Immature natural killer cell (primary cell): ENCODE measurements around the gene OAF. TPM values are rescaled to one million over a fixed set of nuclear protein-coding genes. Genes with fewer than 3 reads are reported as not detected.

Source experiments
- DNase-seq, 3 donors: peaks; one replicate each; pipeline ENCODE4 v3.0.0; 2022; ENCODE audit warnings: mixed read lengths in 1 of 3
- H3K27ac Mint-ChIP-seq, 6 donors: one replicate each; pipeline ENCODE4 v1.8.0; 2020; ENCODE audit warnings: mixed read lengths in 6 of 6, mild to moderate bottlenecking in 5 of 6, inconsistent platforms in 4 of 6, moderate library complexity in 3 of 6
- H3K27me3 Mint-ChIP-seq, 3 donors: one replicate each; pipeline ENCODE4 v1.8.0; 2020 to 2021; ENCODE audit warnings: low read depth in 3 of 3, mild to moderate bottlenecking in 3 of 3, mixed read lengths in 3 of 3, moderate library complexity in 3 of 3, inconsistent platforms in 1 of 3
- H3K36me3 Mint-ChIP-seq, 3 donors: one replicate each; pipeline ENCODE4 v1.8.0; 2020; ENCODE audit warnings: mixed read lengths in 3 of 3, inconsistent platforms in 2 of 3, mild to moderate bottlenecking in 2 of 3
- H3K4me1 Mint-ChIP-seq, 2 donors: one replicate each; pipeline ENCODE4 v1.8.0; 2020; ENCODE audit warnings: inconsistent platforms in 2 of 2, mild to moderate bottlenecking in 2 of 2, mixed read lengths in 2 of 2, moderate library complexity in 1 of 2
- H3K4me3 Mint-ChIP-seq, 5 donors: one replicate each; pipeline ENCODE4 v1.8.0; 2020; ENCODE audit warnings: mild to moderate bottlenecking in 5 of 5, mixed read lengths in 5 of 5, inconsistent platforms in 3 of 5, moderate library complexity in 3 of 5
- H3K9me3 Mint-ChIP-seq, 6 donors: one replicate each; pipeline ENCODE4 v1.8.0; 2020; ENCODE audit warnings: mild to moderate bottlenecking in 6 of 6, mixed read lengths in 6 of 6, inconsistent platforms in 4 of 6, moderate library complexity in 3 of 6
- polyA plus RNA-seq, 3 donors: library from polyadenylated mRNA; unstranded; fragments of 300-500 nt; fragmentation: Illumina TruSeq; gene quantifications; one replicate each; pipeline ENCODE4 v1.2.3, GENCODE V29; 2021

OAF gene
- polyA plus RNA-seq, 3 donors from 2014 or later = 1.9 to 2.5 (median 2.4) TPM

- Mint-ChIP-seq H3K4me3 (no peak overlapping the region), H3K36me3 (no peaks in the 10 kb centered on the region), H3K9me3 (no peaks in the 10 kb centered on the region), H3K27ac (no peak overlapping the region), H3K4me1 (peaks cover 0 to 5% of the 10 kb centered on the region in 2 donors), H3K27me3 (peaks cover 0 to 10% (median 0%) of the 10 kb centered on the region in 3 donors)
- no peak for DNase-seq
These were observed 15.4 kb downstream of the OAF start for GRCh38 chr11:120226242-120226641.

- H3K27ac Mint-ChIP-seq = no peak overlapping the region
- no peak for DNase-seq
These were observed 15.9 kb downstream of the OAF start for GRCh38 chr11:120226714-120227113.

GRCh38 chr11:120227228-120227852 lies 16.5 kb downstream of the OAF start:
- peaks cover 0 to 10% (median 0%) of the 10 kb centered on the region in 3 donors for H3K27me3 Mint-ChIP-seq
- no peaks in the 10 kb centered on the region for H3K9me3 Mint-ChIP-seq
- no peak overlapping the region for H3K27ac Mint-ChIP-seq
- no peaks in the 10 kb centered on the region for H3K36me3 Mint-ChIP-seq
- H3K4me3 Mint-ChIP-seq = no peak overlapping the region
- no peak for DNase-seq
- peaks cover 0 to 5% of the 10 kb centered on the region in 2 donors for H3K4me1 Mint-ChIP-seq

More at GRCh38 chr11:120226714-120227113, 15.9 kb downstream of the OAF start:
- peaks cover 0 to 5% of the 10 kb centered on the region in 2 donors for H3K4me1 Mint-ChIP-seq
- H3K36me3 Mint-ChIP-seq = no peaks in the 10 kb centered on the region
- H3K9me3 Mint-ChIP-seq = no peaks in the 10 kb centered on the region
- H3K27me3 Mint-ChIP-seq = peaks cover 0 to 10% (median 0%) of the 10 kb centered on the region in 3 donors
- no peak overlapping the region for H3K4me3 Mint-ChIP-seq

GRCh38 chr11:120228794-120229384 lies 18.1 kb downstream of the OAF start:
- Mint-ChIP-seq H3K4me3 (no peak overlapping the region), H3K27me3 (peaks cover 0 to 10% (median 0%) of the 10 kb centered on the region in 3 donors), H3K9me3 (no peaks in the 10 kb centered on the region), H3K36me3 (no peaks in the 10 kb centered on the region), H3K4me1 (peaks cover 0 to 5% of the 10 kb centered on the region in 2 donors), H3K27ac (no peak overlapping the region)
- no peak for DNase-seq

- no peak overlapping the region for H3K27ac Mint-ChIP-seq
- peaks cover 0 to 9% (median 0%) of the 10 kb centered on the region in 3 donors for H3K27me3 Mint-ChIP-seq
- H3K36me3 Mint-ChIP-seq = no peaks in the 10 kb centered on the region
- H3K4me3 Mint-ChIP-seq = no peak overlapping the region
- no peak for DNase-seq
- H3K9me3 Mint-ChIP-seq = no peaks in the 10 kb centered on the region
- H3K4me1 Mint-ChIP-seq = peaks cover 0 to 5% of the 10 kb centered on the region in 2 donors
These were observed 18.9 kb downstream of the OAF start for GRCh38 chr11:120229451-120230424.

- no peaks in the 10 kb centered on the region for H3K36me3 Mint-ChIP-seq
- H3K27ac Mint-ChIP-seq = no peak overlapping the region
- H3K27me3 Mint-ChIP-seq = peaks cover 2 to 14% (median 4%) of the 10 kb centered on the region in 3 donors
- DNase-seq = no peak
- no peak overlapping the region for H3K4me3 Mint-ChIP-seq
- no peaks in the 10 kb centered on the region for H3K4me1 Mint-ChIP-seq
- no peaks in the 10 kb centered on the region for H3K9me3 Mint-ChIP-seq
These were observed 19.7 kb downstream of the OAF start for GRCh38 chr11:120230433-120231071.

- no peak for DNase-seq
- Mint-ChIP-seq H3K27me3 (peaks cover 2 to 11% (median 4%) of the 10 kb centered on the region in 3 donors), H3K4me1 (no peaks in the 10 kb centered on the region), H3K4me3 (no peak overlapping the region), H3K9me3 (no peaks in the 10 kb centered on the region), H3K27ac (no peak overlapping the region), H3K36me3 (no peaks in the 10 kb centered on the region)
These were observed 21.1 kb downstream of the OAF start for GRCh38 chr11:120231963-120232362.

- Mint-ChIP-seq H3K27ac (no peak overlapping the region), H3K4me1 (no peaks in the 10 kb centered on the region), H3K9me3 (no peaks in the 10 kb centered on the region), H3K27me3 (peaks cover 4 to 11% (median 10%) of the 10 kb centered on the region in 3 donors), H3K36me3 (no peaks in the 10 kb centered on the region), H3K4me3 (no peak overlapping the region)
- DNase-seq = no peak
These were observed 22.5 kb downstream of the OAF start for GRCh38 chr11:120233207-120233803.

GRCh38 chr11:120235024-120235628 lies 24.3 kb downstream of the OAF start:
- no peaks in the 10 kb centered on the region for H3K4me1 Mint-ChIP-seq
- H3K27ac Mint-ChIP-seq = no peak overlapping the region
- peaks cover 6 to 12% (median 10%) of the 10 kb centered on the region in 3 donors for H3K27me3 Mint-ChIP-seq
- H3K4me3 Mint-ChIP-seq = no peak overlapping the region
- DNase-seq = peak in 2 of 3 donors; percentile 13 to 24
- H3K36me3 Mint-ChIP-seq = no peaks in the 10 kb centered on the region
- no peaks in the 10 kb centered on the region for H3K9me3 Mint-ChIP-seq

- no peak for DNase-seq
- H3K4me1 Mint-ChIP-seq = no peaks in the 10 kb centered on the region
- H3K27me3 Mint-ChIP-seq = peaks cover 6 to 13% (median 10%) of the 10 kb centered on the region in 3 donors
- H3K4me3 Mint-ChIP-seq = no peak overlapping the region
- peaks cover 0 to 1% (median 0%) of the 10 kb centered on the region in 6 donors for H3K9me3 Mint-ChIP-seq
- no peak overlapping the region for H3K27ac Mint-ChIP-seq
- H3K36me3 Mint-ChIP-seq = no peaks in the 10 kb centered on the region
These were observed 25.6 kb downstream of the OAF start for GRCh38 chr11:120236169-120237107.

- Mint-ChIP-seq H3K36me3 (no peaks in the 10 kb centered on the region), H3K9me3 (peaks cover 0 to 1% (median 0%) of the 10 kb centered on the region in 6 donors), H3K4me3 (no peak overlapping the region), H3K27me3 (peaks cover 15 to 16% (median 15%) of the 10 kb centered on the region in 3 donors), H3K27ac (no peak overlapping the region), H3K4me1 (no peaks in the 10 kb centered on the region)
- no peak for DNase-seq
These were observed 28.3 kb downstream of the OAF start for GRCh38 chr11:120238968-120239620.
